IMR-90 (cell line): ENCODE measurements around the gene THAP2. TPM values are rescaled to one million over a fixed set of nuclear protein-coding genes. Genes with fewer than 3 reads are reported as not detected.

Experiments used
- ATAC-seq: fragments of 200-7000 bp; cut with Tn5 transposase; 2 replicates; pipeline ENCODE4 v1.9.1; 2020; ENCODE audit warnings: low read depth, mild to moderate bottlenecking, moderate library complexity
- BruUV-seq: library from RNA; stranded (reverse); fragments of 400-500 nt; replicated peaks from 2 replicates; lab custom pipeline; 2021; lab: Mats Ljungman, UMichigan
- CTCF ChIA-PET: fragments of 300-600 bp; formaldehyde crosslinking; extraction: SDS; loops from one replicate; lab custom pipeline; 2021; ENCODE audit warnings: antibody characterized with exemption; lab: Yijun Ruan, JAX
- POLR2A ChIA-PET: fragments of 300-600 bp; sonication (Branson Sonifier 250); formaldehyde crosslinking; loops from one replicate; lab custom pipeline; 2022; ENCODE audit warnings: antibody characterized with exemption; ENCODE audit not compliant: unreplicated experiment; lab: Charles Lee
- DNase-seq: peaks from one replicate; pipeline ENCODE4 v3.0.0; 2013
- H2AFZ ChIP-seq: replicated peaks from 2 replicates; pipeline ENCODE3; 2013; ENCODE audit warnings: low read length, mild to moderate bottlenecking; ENCODE audit not compliant: poor library complexity
- H2AK5ac ChIP-seq: 2 replicates; pipeline ENCODE4 v1.6.1; 2013; ENCODE audit warnings: low read depth, low read length, inconsistent platforms
- H2AK9ac ChIP-seq: replicated peaks from 2 replicates; pipeline ENCODE3; 2013; ENCODE audit warnings: mild to moderate bottlenecking, low read depth, low read length, moderate library complexity; ENCODE audit not compliant: poor library complexity
- H2BK120ac ChIP-seq: 2 replicates; pipeline ENCODE4 v1.6.1; 2013; ENCODE audit warnings: low read depth, low read length, inconsistent platforms
- H2BK15ac ChIP-seq: 3 replicates; pipeline ENCODE4 v1.6.1; 2013; ENCODE audit warnings: low read depth, low read length, inconsistent platforms
- H2BK20ac ChIP-seq: 2 replicates; pipeline ENCODE4 v1.6.1; 2013; ENCODE audit warnings: low read depth, mild to moderate bottlenecking, inconsistent platforms, low read length, moderate library complexity
- H2BK5ac ChIP-seq: 2 replicates; pipeline ENCODE4 v1.6.1; 2013; ENCODE audit warnings: mild to moderate bottlenecking, low read depth, low read length, inconsistent platforms; ENCODE audit not compliant: poor library complexity, severe bottlenecking
- H3K14ac ChIP-seq: replicated peaks from 2 replicates; pipeline ENCODE4 v1.6.1; 2013; ENCODE audit warnings: low read depth, low read length, inconsistent platforms
- H3K18ac ChIP-seq: 2 replicates; pipeline ENCODE4 v1.6.1; 2013; ENCODE audit warnings: low read depth, low read length, control low read depth
- H3K23ac ChIP-seq: 2 replicates; pipeline ENCODE4 v1.6.1; 2013; ENCODE audit warnings: low read depth, low read length, inconsistent platforms
- H3K27ac ChIP-seq: 2 replicates; pipeline ENCODE4 v1.5.1; 2013; ENCODE audit warnings: mild to moderate bottlenecking, control low read depth, low read length; ENCODE audit not compliant: insufficient read depth
- H3K27me3 ChIP-seq: 2 replicates; pipeline ENCODE4 v1.6.1; 2013; ENCODE audit warnings: low read length; ENCODE audit not compliant: control insufficient read depth, insufficient read depth
- H3K36me3 ChIP-seq: 2 replicates; pipeline ENCODE4 v1.6.1; 2013; ENCODE audit warnings: low read length, mixed read lengths; ENCODE audit not compliant: control insufficient read depth, insufficient read depth
- H3K4ac ChIP-seq: 2 replicates; pipeline ENCODE4 v1.6.1; 2013; ENCODE audit warnings: low read depth, low read length, inconsistent platforms
- H3K4me1 ChIP-seq: 2 replicates; pipeline ENCODE4 v1.6.1; 2013; ENCODE audit warnings: low read length, mixed read lengths; ENCODE audit not compliant: control insufficient read depth, insufficient read depth
- H3K4me2 ChIP-seq: 2 replicates; pipeline ENCODE4 v1.6.1; 2013; ENCODE audit warnings: low read depth, mild to moderate bottlenecking, control low read depth, low read length, moderate library complexity
- H3K4me3 ChIP-seq: 2 replicates; pipeline ENCODE4 v1.5.1; 2013; ENCODE audit warnings: low read depth, mild to moderate bottlenecking, control low read depth, low read length, moderate library complexity; ENCODE audit not compliant: insufficient read depth
- H3K56ac ChIP-seq: 2 replicates; pipeline ENCODE4 v1.6.1; 2013; ENCODE audit warnings: low read length, inconsistent platforms; ENCODE audit not compliant: insufficient read depth; ENCODE audit errors: extremely low read depth
- H3K79me1 ChIP-seq, 2 experiments: 2 replicates each; pipeline ENCODE4 v1.6.1; 2013; ENCODE audit warnings: low read length in 2 of 2, inconsistent platforms in 1 of 2, low read depth in 1 of 2
- H3K9ac ChIP-seq: 2 replicates; pipeline ENCODE4 v1.6.1; 2013; ENCODE audit warnings: low read depth, low read length, control low read depth
- H3K9me1 ChIP-seq: 2 replicates; pipeline ENCODE4 v1.6.1; 2013; ENCODE audit warnings: low read length, inconsistent platforms; ENCODE audit not compliant: insufficient read depth
- H3K9me3 ChIP-seq: 2 replicates; pipeline ENCODE4 v1.6.1; 2013; ENCODE audit warnings: low read length; ENCODE audit not compliant: control insufficient read depth, insufficient read depth
- H4K20me1 ChIP-seq: 2 replicates; pipeline ENCODE4 v1.6.1; 2013; ENCODE audit warnings: low read length, inconsistent platforms; ENCODE audit not compliant: insufficient read depth
- H4K5ac ChIP-seq: 2 replicates; pipeline ENCODE4 v1.6.1; 2013; ENCODE audit warnings: mild to moderate bottlenecking, low read depth, low read length, control low read depth
- H4K8ac ChIP-seq, 2 experiments: 2 replicates each; pipeline ENCODE4 v1.6.1; 2013; ENCODE audit warnings: low read depth in 2 of 2, low read length in 2 of 2, control low read depth in 1 of 2, inconsistent platforms in 1 of 2
- H4K91ac ChIP-seq: 2 replicates; pipeline ENCODE4 v1.6.1; 2013; ENCODE audit warnings: low read depth, low read length, inconsistent platforms; ENCODE audit not compliant: insufficient read depth
- BHLHE40 ChIP-seq: fragments of 150-350 bp; IDR thresholded peaks from 2 replicates; pipeline ENCODE4 v1.6.1; 2016; ENCODE audit warnings: mild to moderate bottlenecking, low read depth, low read length
- CHD1 ChIP-seq: IDR thresholded peaks from 2 replicates; pipeline ENCODE4 v1.6.1; 2012; ENCODE audit warnings: low read depth, low read length, improper control_type of control experiment
- FOS ChIP-seq: fragments of 150-350 bp; IDR thresholded peaks from 2 replicates; pipeline ENCODE4 v1.6.1; 2016; ENCODE audit warnings: low read depth, low read length
- MAZ ChIP-seq: IDR thresholded peaks from 2 replicates; pipeline ENCODE4 v1.6.1; 2012; ENCODE audit warnings: low read depth, mild to moderate bottlenecking, low read length, improper control_type of control experiment, moderate library complexity, borderline replicate concordance
- NFE2L2 ChIP-seq: fragments of 150-350 bp; IDR thresholded peaks from 2 replicates; pipeline ENCODE4 v1.6.1; 2016; ENCODE audit warnings: low read depth, mild to moderate bottlenecking, low read length
- POLR2A ChIP-seq: IDR thresholded peaks from 2 replicates; pipeline ENCODE4 v1.6.1; 2012; ENCODE audit warnings: mild to moderate bottlenecking, low read depth, low read length
- RAD21 ChIP-seq: IDR thresholded peaks from 2 replicates; pipeline ENCODE4 v1.6.1; 2012; ENCODE audit warnings: low read length, improper control_type of control experiment
- RCOR1 ChIP-seq: IDR thresholded peaks from 2 replicates; pipeline ENCODE4 v1.6.1; 2012; ENCODE audit warnings: mild to moderate bottlenecking, low read length, improper control_type of control experiment; ENCODE audit not compliant: insufficient replicate concordance
- RFX5 ChIP-seq: IDR thresholded peaks from 2 replicates; pipeline ENCODE4 v1.8.0; 2012; ENCODE audit warnings: low read depth, mild to moderate bottlenecking, low read length, moderate library complexity
- SMC3 ChIP-seq: fragments of 150-350 bp; IDR thresholded peaks from 2 replicates; pipeline ENCODE4 v1.6.1; 2016; ENCODE audit warnings: low read depth, mild to moderate bottlenecking, antibody characterized with exemption, low read length, moderate library complexity
- USF2 ChIP-seq: fragments of 150-350 bp; IDR thresholded peaks from 2 replicates; pipeline ENCODE4 v1.6.1; 2017; ENCODE audit warnings: mild to moderate bottlenecking, antibody characterized with exemption, low read length, low read depth
- WGBS, 2 experiments: methylation state at CpG; one replicate each; pipeline versions ENCODE4 v1.1.5 to v1.1.7; 2013; ENCODE audit warnings: missing lambda C conversion rate in 2 of 2; ENCODE audit not compliant: insufficient read length in 1 of 2; ENCODE audit errors: extremely low coverage in 2 of 2; 5-methylcytosine and 5-hydroxymethylcytosine counted together
- dilution Hi-C: fragments of 300-500 bp; cut with HindIII; formaldehyde crosslinking; loops from one replicate; pipeline ENCODE4 v1.14.3; 2018; ENCODE audit warnings: low sequenced_read_pairs; ENCODE audit not compliant: unreplicated experiment
- in situ Hi-C: fragments of 300-500 bp; cut with MboI; formaldehyde crosslinking; loops from 3 replicates; pipeline ENCODE4 v1.14.3; 2019; ENCODE audit warnings: low sequenced_read_pairs, inconsistent platforms, mixed read lengths
- intact Hi-C: fragments of 100-400 bp; cut with micrococcal nuclease; formaldehyde crosslinking; loops from 2 replicates; pipeline ENCODE4 v1.10.0; 2022
- polyA plus RNA-seq, 3 experiments: library from polyadenylated mRNA; depleted of rRNA; stranded (reverse); fragments of >200 nt; gene quantifications; 2 replicates each; pipeline ENCODE4 v1.2.3, GENCODE V29; 2012; ENCODE audit warnings: low replicate concordance in 1 of 3
- total RNA-seq: library from RNA; depleted of rRNA; stranded (reverse); fragments of >200 nt; gene quantifications from 2 replicates; pipeline ENCODE4 v1.2.3, GENCODE V29; 2012

THAP2 gene
- total and polyA plus RNA-seq, 2 of the 4 experiments (the other 2 are of a cell fraction): 1.4 to 2.5 TPM

- Histone ChIP-seq H3K18ac (no peak overlapping the region), H3K4me1 (0 out of 2 replicates have a peak, but pooled peaks cover 3% of the 10 kb centered on the region), H2BK5ac (no peak overlapping the region), H2BK20ac (no peak overlapping the region), H3K23ac (no peak overlapping the region), H3K9me1 (no peaks in the 10 kb centered on the region), H3K36me3 (peaks cover 32% of the 10 kb centered on the region), H2AK9ac (no peak overlapping the region), H2AK5ac (no peak overlapping the region), H3K9me3 (peaks cover 7% of the 10 kb centered on the region), H4K20me1 (peaks cover 43% of the 10 kb centered on the region), H4K5ac (no peak overlapping the region), H4K91ac (no peak overlapping the region), H3K27me3 (no peaks in the 10 kb centered on the region), H2BK15ac (no peak overlapping the region), H3K9ac (no peak overlapping the region), H4K8ac (no peak overlapping the region), H3K4me3 (no peak overlapping the region), H3K14ac (no peak overlapping the region), H2BK120ac (no peak overlapping the region), H3K4ac (no peak overlapping the region), H3K79me1 (peaks cover 2 to 23% of the 10 kb centered on the region in 2 experiments; a peak in 2 of 4 replicates), H3K4me2 (no peak overlapping the region), H2AFZ (no peak overlapping the region), H3K27ac (no peak overlapping the region), H3K56ac (no peak overlapping the region)
- POLR2A ChIA-PET: no interaction called here
- ATAC-seq (no peak), DNase-seq (no peak)
- WGBS, 2 experiments: no CpG with 5 or more reads among the region's 3 CpGs
- no TSS peak for BruUV-seq
- in situ Hi-C loops: loop anchor here (25.0 kb wide), 1 partner anchor 608 kb away; the partner anchor contains the start of gene TRHDE
- dilution Hi-C loops: no loop called here
- CTCF ChIA-PET: no interaction called here
- TF ChIP-seq MAZ (no peak), USF2 (no peak), SMC3 (no peak), RAD21 (no peak), FOS (no peak), POLR2A (no peak), RFX5 (no peak), BHLHE40 (no peak), CHD1 (no peak), NFE2L2 (no peak), RCOR1 (no peak)
- intact Hi-C loops: no loop called here
Measured at GRCh38 chr12:71654200-71654599, 9.9 kb upstream of the THAP2 start.
